HG03520 (cell line): ENCODE measurements around the gene DAAM2.

Experiments used
- ATAC-seq: cut with Tn5 transposase; IDR thresholded peaks from one replicate; pipeline ENCODE4 v1.9.1; 2021; ENCODE audit warnings: mild to moderate bottlenecking, moderate library complexity; ENCODE audit not compliant: unreplicated experiment

Gene DAAM2

GRCh38 chr6:39843305-39844020, 51.3 kb downstream of the DAAM2 start:
- no peak for ATAC-seq

- ATAC-seq, result no peak
These were observed 52.7 kb downstream of the DAAM2 start for GRCh38 chr6:39844866-39845265.

- ATAC-seq, result no peak
These were observed 55.0 kb downstream of the DAAM2 start for GRCh38 chr6:39847221-39847620.

- ATAC-seq, result no peak
These were observed 56.0 kb downstream of the DAAM2 start for GRCh38 chr6:39848171-39848570.

GRCh38 chr6:39849228-39849627, 57.1 kb downstream of the DAAM2 start:
- no peak for ATAC-seq

GRCh38 chr6:39849764-39850163, 57.6 kb downstream of the DAAM2 start:
- ATAC-seq, result no peak

GRCh38 chr6:39850736-39851297, 58.6 kb downstream of the DAAM2 start:
- no peak for ATAC-seq

GRCh38 chr6:39851331-39851730, 59.2 kb downstream of the DAAM2 start:
- ATAC-seq, result no peak

GRCh38 chr6:39852324-39852723, 60.1 kb downstream of the DAAM2 start:
- no peak for ATAC-seq

- no peak for ATAC-seq
These were observed 61.4 kb downstream of the DAAM2 start for GRCh38 chr6:39853604-39854003.

- ATAC-seq, result no peak
These were observed 63.3 kb downstream of the DAAM2 start for GRCh38 chr6:39855356-39855995.

- ATAC-seq, result no peak
These were observed 66.8 kb downstream of the DAAM2 start for GRCh38 chr6:39859025-39859424.

- ATAC-seq, result no peak
These were observed 69.5 kb downstream of the DAAM2 start for GRCh38 chr6:39861663-39862062.

GRCh38 chr6:39865011-39865888, 73.1 kb downstream of the DAAM2 start:
- ATAC-seq, result no peak

- no peak for ATAC-seq
These were observed 75.4 kb downstream of the DAAM2 start for GRCh38 chr6:39867592-39867991.

GRCh38 chr6:39870950-39871349, 78.8 kb downstream of the DAAM2 start:
- ATAC-seq, result no peak

- ATAC-seq, result no peak
These were observed 81.3 kb downstream of the DAAM2 start for GRCh38 chr6:39873439-39873838.

- ATAC-seq, result no peak
These were observed 83.9 kb downstream of the DAAM2 start for GRCh38 chr6:39876111-39876510.

GRCh38 chr6:39876826-39877225, 84.7 kb downstream of the DAAM2 start:
- no peak for ATAC-seq

- no peak for ATAC-seq
These were observed 87.4 kb downstream of the DAAM2 start for GRCh38 chr6:39879535-39879934.

- ATAC-seq, result no peak
These were observed 88.4 kb downstream of the DAAM2 start for GRCh38 chr6:39880594-39880993.
